SK-N-SH treated with all-trans-retinoic acid at 6 μM for 48 hours (cell line): ENCODE results near the gene DMD.

Experiments
- ATAC-seq: fragments of 200-7000 bp; cut with Tn5 transposase; 3 replicates; pipeline ENCODE4 v1.9.1; 2020; ENCODE audit warnings: mild to moderate bottlenecking, moderate library complexity
- ARNTL ChIP-seq: fragments of 450-650 bp; formaldehyde crosslinking; IDR thresholded peaks from 2 replicates; pipeline ENCODE4 v1.5.0; 2020; ENCODE audit warnings: low read depth, mild to moderate bottlenecking, moderate library complexity, borderline replicate concordance
- BACH2 ChIP-seq: fragments of 250-450 bp; sonication (Bioruptor Pico); IDR thresholded peaks from 2 replicates; pipeline ENCODE4 v1.9.0; 2021; ENCODE audit warnings: mild to moderate bottlenecking, borderline replicate concordance
- CREB5 ChIP-seq: fragments of 250-450 bp; sonication (Bioruptor Pico); IDR thresholded peaks from 2 replicates; pipeline ENCODE4 v1.5.1; 2020; ENCODE audit warnings: low read depth, mild to moderate bottlenecking, moderate library complexity
- CSDC2 ChIP-seq: fragments of 250-450 bp; sonication (Bioruptor Pico); IDR thresholded peaks from 2 replicates; pipeline ENCODE4 v1.5.0; 2020; ENCODE audit warnings: mild to moderate bottlenecking, moderate library complexity
- CSRNP3 ChIP-seq: fragments of 250-450 bp; sonication (Bioruptor Pico); IDR thresholded peaks from 2 replicates; pipeline ENCODE4 v1.5.1; 2021; ENCODE audit warnings: mild to moderate bottlenecking, moderate library complexity
- ESRRG ChIP-seq: fragments of 250-450 bp; sonication (Bioruptor Pico); IDR thresholded peaks from 2 replicates; pipeline ENCODE4 v1.6.1; 2021; ENCODE audit warnings: mild to moderate bottlenecking
- GLIS3 ChIP-seq: fragments of 250-450 bp; sonication (Bioruptor Pico); IDR thresholded peaks from 2 replicates; pipeline ENCODE4 v1.5.0; 2020; ENCODE audit warnings: mild to moderate bottlenecking, moderate library complexity
- ISL1 ChIP-seq: fragments of 250-450 bp; sonication (Bioruptor Pico); IDR thresholded peaks from 2 replicates; pipeline ENCODE4 v2.1.2; 2022; ENCODE audit warnings: mild to moderate bottlenecking, moderate library complexity
- OSR1 ChIP-seq: fragments of 250-450 bp; sonication (Bioruptor Pico); IDR thresholded peaks from 2 replicates; pipeline ENCODE4 v1.8.0; 2022; ENCODE audit warnings: moderate library complexity, mild to moderate bottlenecking, inconsistent platforms
- PATZ1 ChIP-seq: fragments of 250-450 bp; sonication (Bioruptor Pico); IDR thresholded peaks from 2 replicates; pipeline ENCODE4 v1.8.0; 2020; ENCODE audit warnings: mild to moderate bottlenecking, moderate library complexity, borderline replicate concordance
- POU6F1 ChIP-seq: fragments of 250-450 bp; sonication (Bioruptor Pico); IDR thresholded peaks from 2 replicates; pipeline ENCODE4 v1.8.0; 2021; ENCODE audit warnings: low read depth, mild to moderate bottlenecking, moderate library complexity, borderline replicate concordance
- PPARA ChIP-seq: fragments of 250-450 bp; sonication (Bioruptor Pico); IDR thresholded peaks from 2 replicates; pipeline ENCODE4 v1.5.0; 2020; ENCODE audit warnings: mild to moderate bottlenecking, borderline replicate concordance
- RARB ChIP-seq: fragments of 250-450 bp; sonication (Bioruptor Pico); IDR thresholded peaks from 2 replicates; pipeline ENCODE4 v1.8.0; 2021; ENCODE audit warnings: mild to moderate bottlenecking, moderate library complexity
- SNAI2 ChIP-seq: fragments of 250-450 bp; sonication (Bioruptor Pico); IDR thresholded peaks from 2 replicates; pipeline ENCODE4 v1.5.0; 2020; ENCODE audit warnings: mild to moderate bottlenecking, moderate library complexity
- TCF4 ChIP-seq: fragments of 250-450 bp; sonication (Bioruptor Pico); IDR thresholded peaks from 2 replicates; pipeline ENCODE4 v1.8.0; 2021; ENCODE audit warnings: mild to moderate bottlenecking, moderate library complexity, borderline replicate concordance
- TOX ChIP-seq: fragments of 250-450 bp; sonication (Bioruptor Pico); IDR thresholded peaks from 2 replicates; pipeline ENCODE4 v1.8.0; 2021; ENCODE audit warnings: mild to moderate bottlenecking, moderate library complexity, borderline replicate concordance
- TSHZ2 ChIP-seq: fragments of 250-450 bp; sonication (Bioruptor Pico); IDR thresholded peaks from 2 replicates; pipeline ENCODE4 v1.5.0; 2020; ENCODE audit warnings: mild to moderate bottlenecking, moderate library complexity
- ZC3H10 ChIP-seq: fragments of 250-450 bp; sonication (Bioruptor Pico); IDR thresholded peaks from 2 replicates; pipeline ENCODE4 v1.5.1; 2021; ENCODE audit warnings: mild to moderate bottlenecking, moderate library complexity
- ZFP3 ChIP-seq: fragments of 250-450 bp; sonication (Bioruptor Pico); IDR thresholded peaks from 2 replicates; pipeline ENCODE4 v1.5.0; 2020; ENCODE audit warnings: mild to moderate bottlenecking, moderate library complexity
- ZNF565 ChIP-seq: fragments of 450-650 bp; formaldehyde crosslinking; conservative IDR thresholded peaks from 2 replicates; pipeline ENCODE4 v1.5.0; 2020; ENCODE audit warnings: low read depth, mild to moderate bottlenecking, moderate library complexity
- ZNF70 ChIP-seq: fragments of 450-650 bp; formaldehyde crosslinking; IDR thresholded peaks from 2 replicates; pipeline ENCODE4 v1.5.0; 2020; ENCODE audit warnings: mild to moderate bottlenecking, moderate library complexity
- ZNF8 ChIP-seq: fragments of 450-650 bp; formaldehyde crosslinking; IDR thresholded peaks from 2 replicates; pipeline ENCODE4 v1.5.0; 2020; ENCODE audit warnings: mild to moderate bottlenecking, moderate library complexity

DMD gene

GRCh38 chrX:31697294-31697916 is 1513.9 kb downstream of the DMD start (continued):
- no peak for TF ChIP-seq TSHZ2 (CRISPR knock-in tag)
- TF ChIP-seq ISL1 (CRISPR knock-in tag) = no peak
- no peak for TF ChIP-seq ZNF8 (CRISPR knock-in tag)
- TF ChIP-seq, all 23 proteins: peak for 0

- no peak for TF ChIP-seq TOX
- TF ChIP-seq ISL1 (CRISPR knock-in tag) = no peak
- no peak for TF ChIP-seq TCF4 (CRISPR knock-in tag)
- TF ChIP-seq ZNF565 = no peak
- TF ChIP-seq ZC3H10 (CRISPR knock-in tag) = no peak
- no peak for TF ChIP-seq ZNF8 (CRISPR knock-in tag)
- no peak for TF ChIP-seq ZFP3 (CRISPR knock-in tag)
- no peak for TF ChIP-seq TSHZ2 (CRISPR knock-in tag)
- TF ChIP-seq POU6F1 (CRISPR knock-in tag) = no peak
- TF ChIP-seq GLIS3 (CRISPR knock-in tag) = no peak
- TF ChIP-seq ESRRG = no peak
- TF ChIP-seq BACH2 (CRISPR knock-in tag) = no peak
- TF ChIP-seq RARB = no peak
- no peak for TF ChIP-seq ARNTL
- no peak for TF ChIP-seq CSDC2 (CRISPR knock-in tag)
- TF ChIP-seq SNAI2 (CRISPR knock-in tag) = no peak
- TF ChIP-seq, all 23 proteins: peak for 0
- no peak for ATAC-seq
Observed at GRCh38 chrX:31679861-31680260, 1531.5 kb downstream of the DMD start.

GRCh38 chrX:31670245-31670644 is 1541.1 kb downstream of the DMD start:
- ATAC-seq = no peak
- no peak for TF ChIP-seq GLIS3 (CRISPR knock-in tag)
- no peak for TF ChIP-seq ARNTL
- TF ChIP-seq OSR1 (CRISPR knock-in tag) = no peak
- TF ChIP-seq ZNF70 (CRISPR knock-in tag) = no peak
- TF ChIP-seq ZC3H10 (CRISPR knock-in tag) = no peak
- TF ChIP-seq PPARA (CRISPR knock-in tag) = no peak
- no peak for TF ChIP-seq ZFP3 (CRISPR knock-in tag)
- no peak for TF ChIP-seq TOX
- no peak for TF ChIP-seq PATZ1
- TF ChIP-seq SNAI2 (CRISPR knock-in tag) = no peak
- TF ChIP-seq CREB5 (CRISPR knock-in tag) = no peak
- TF ChIP-seq POU6F1 (CRISPR knock-in tag) = no peak
- no peak for TF ChIP-seq ZNF8 (CRISPR knock-in tag)
- no peak for TF ChIP-seq BACH2 (CRISPR knock-in tag)
- TF ChIP-seq CSRNP3 = no peak
